PC-3 (cell line): ENCODE measurements around the gene CRYL1. TPM values are rescaled to one million over a fixed set of nuclear protein-coding genes. Genes with fewer than 3 reads are reported as not detected.
A peak's percentile ranks its signal among the peaks of the same experiment; 100 is the strongest.

Source experiments
- ATAC-seq: fragments of 200-7000 bp; cut with Tn5 transposase; 2 replicates; pipeline ENCODE4 v1.9.1; 2020; ENCODE audit warnings: mild to moderate bottlenecking, moderate library complexity
- BruUV-seq: library from RNA; stranded (reverse); fragments of 400-500 nt; replicated peaks from 2 replicates; lab custom pipeline; 2021; lab: Mats Ljungman, UMichigan
- CTCF ChIA-PET: fragments of 300-600 bp; sonication (Branson Sonifier 250); formaldehyde crosslinking; loops from one replicate; lab custom pipeline; 2022; ENCODE audit warnings: antibody characterized with exemption; lab: Charles Lee
- POLR2A ChIA-PET: fragments of 300-600 bp; sonication (Branson Sonifier 250); formaldehyde crosslinking; loops from one replicate; lab custom pipeline; 2022; ENCODE audit warnings: antibody characterized with exemption; ENCODE audit not compliant: unreplicated experiment; lab: Charles Lee
- DNase-seq: peaks from one replicate; pipeline ENCODE4 v3.0.0-alpha.2; 2015
- H2AFZ ChIP-seq: fragments of 300-600 bp; sonication (generic); 2 replicates; pipeline ENCODE4 v1.6.0; 2016; ENCODE audit warnings: antibody characterized with exemption, low read length
- H3F3A ChIP-seq: fragments of 300-600 bp; sonication (generic); one replicate; pipeline ENCODE4 v1.6.0; 2017; ENCODE audit warnings: antibody characterized with exemption, low read length, control low read depth, mild to moderate bottlenecking; ENCODE audit not compliant: unreplicated experiment
- H3K27ac ChIP-seq: fragments of 300-600 bp; sonication (generic); 2 replicates; pipeline ENCODE4 v1.5.1; 2016; ENCODE audit warnings: mild to moderate bottlenecking, low read length
- H3K27me3 ChIP-seq: fragments of 300-600 bp; sonication (generic); 2 replicates; pipeline ENCODE4 v1.6.1; 2016; ENCODE audit warnings: low read length, mixed read lengths
- H3K36me3 ChIP-seq: fragments of 300-600 bp; sonication (generic); 2 replicates; pipeline ENCODE4 v1.6.1; 2016; ENCODE audit warnings: low read depth, mixed run types, low read length, mixed read lengths
- H3K4me1 ChIP-seq: fragments of 300-600 bp; sonication (generic); 2 replicates; pipeline ENCODE4 v1.5.1; 2016; ENCODE audit warnings: low read length; ENCODE audit not compliant: insufficient read depth
- H3K4me2 ChIP-seq: fragments of 300-600 bp; sonication (generic); 2 replicates; pipeline ENCODE4 v1.6.0; 2016; ENCODE audit warnings: low read length
- H3K4me3 ChIP-seq: fragments of 300-600 bp; sonication (generic); 2 replicates; pipeline ENCODE4 v1.5.1; 2016; ENCODE audit warnings: mild to moderate bottlenecking, low read length, mixed read lengths
- H3K79me2 ChIP-seq: fragments of 300-600 bp; sonication (generic); 2 replicates; pipeline ENCODE4 v1.6.1; 2017; ENCODE audit warnings: low read length, mixed read lengths
- H3K9ac ChIP-seq: fragments of 300-600 bp; sonication (generic); 2 replicates; pipeline ENCODE4 v1.6.0; 2016; ENCODE audit warnings: mild to moderate bottlenecking, low read length
- H3K9me2 ChIP-seq: fragments of 300-600 bp; sonication (generic); replicated peaks from 2 replicates; pipeline ENCODE4 v1.6.1; 2016; ENCODE audit warnings: mixed run types, low read length, mixed read lengths
- H3K9me3 ChIP-seq: fragments of 300-600 bp; sonication (generic); 2 replicates; pipeline ENCODE4 v1.6.1; 2016; ENCODE audit warnings: low read length, mixed read lengths
- H4K20me1 ChIP-seq: fragments of 300-600 bp; sonication (generic); 2 replicates; pipeline ENCODE4 v1.6.1; 2016; ENCODE audit warnings: low read length, mixed read lengths
- CTCF ChIP-seq: fragments of 300-600 bp; sonication (generic); conservative IDR thresholded peaks from 2 replicates; pipeline ENCODE4 v1.5.1; 2017; ENCODE audit warnings: antibody characterized with exemption, low read depth, mild to moderate bottlenecking, low read length
- EZH2 ChIP-seq: fragments of 300-600 bp; sonication (generic); IDR thresholded peaks from one replicate; pipeline ENCODE4 v1.6.1; 2017; ENCODE audit warnings: antibody characterized with exemption, mild to moderate bottlenecking, low read length; ENCODE audit not compliant: unreplicated experiment
- EZH2phosphoT487 ChIP-seq: fragments of 300-600 bp; sonication (generic); IDR thresholded peaks from 2 replicates; pipeline ENCODE4 v1.6.1; 2018; ENCODE audit warnings: mild to moderate bottlenecking, antibody characterized with exemption, low read length, borderline replicate concordance
- intact Hi-C: fragments of 100-400 bp; cut with micrococcal nuclease; formaldehyde crosslinking; loops from 2 replicates; pipeline ENCODE4 v1.9.0; 2023
- total RNA-seq: library from RNA; depleted of rRNA; stranded (reverse); fragments of >200 nt; gene quantifications from 2 replicates; pipeline ENCODE4 v1.2.3, GENCODE V29; 2014

Gene CRYL1
- total RNA-seq, 1 experiment from 2014 or later, result 20.8 TPM

DNA sequence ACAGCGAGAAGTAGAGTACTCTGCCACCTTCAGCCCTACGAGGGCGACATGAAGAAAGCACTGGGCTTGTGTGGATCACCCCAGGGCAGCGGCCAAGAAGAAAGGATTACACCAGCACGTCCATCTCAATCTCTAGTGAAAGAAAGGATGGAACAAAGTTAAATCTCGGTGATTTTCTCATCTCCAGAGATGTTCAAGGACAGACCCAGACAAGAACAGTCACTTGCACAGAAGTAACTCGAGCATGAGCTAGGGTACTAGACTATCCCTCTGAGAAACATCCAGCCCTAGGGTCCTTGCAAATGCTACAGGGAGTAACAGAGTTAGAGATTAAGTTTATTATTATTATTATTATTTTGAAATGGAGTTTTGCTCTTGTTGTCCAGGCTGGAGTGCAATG lies 106.7 kb downstream of the CRYL1 start:
- peaks cover 21% of the 10 kb centered on the region for H3K4me1 ChIP-seq
- POLR2A ChIA-PET, result no interaction called here
- no peak overlapping the region for H3K4me3 ChIP-seq
- H3K36me3 ChIP-seq, result no peaks in the 10 kb centered on the region
- no peak overlapping the region for H2AFZ ChIP-seq
- H3K4me2 ChIP-seq, result no peak overlapping the region
- H3K9me2 ChIP-seq, result no peaks in the 10 kb centered on the region
- intact Hi-C loops, result loop anchor here (1.0 kb wide), 1 partner anchor 23 kb away; no protein-coding TSS in a partner anchor
- no peak for DNase-seq
- H3K9ac ChIP-seq, result peak overlapping the region; percentile 26
- no peak for ATAC-seq
- no peaks in the 10 kb centered on the region for H3K79me2 ChIP-seq
- peak overlapping the region; percentile 86 for H3K27ac ChIP-seq
- CTCF ChIA-PET, result no interaction called here
- TF ChIP-seq CTCF, result no peak
- TF ChIP-seq EZH2, result no peak
- TF ChIP-seq EZH2phosphoT487, result no peak
- H4K20me1 ChIP-seq, result no peaks in the 10 kb centered on the region
- H3K9me3 ChIP-seq, result no peaks in the 10 kb centered on the region
- no peaks in the 10 kb centered on the region for H3K27me3 ChIP-seq
- no peaks in the 10 kb centered on the region for H3F3A ChIP-seq
- BruUV-seq, result no TSS peak

DNA sequence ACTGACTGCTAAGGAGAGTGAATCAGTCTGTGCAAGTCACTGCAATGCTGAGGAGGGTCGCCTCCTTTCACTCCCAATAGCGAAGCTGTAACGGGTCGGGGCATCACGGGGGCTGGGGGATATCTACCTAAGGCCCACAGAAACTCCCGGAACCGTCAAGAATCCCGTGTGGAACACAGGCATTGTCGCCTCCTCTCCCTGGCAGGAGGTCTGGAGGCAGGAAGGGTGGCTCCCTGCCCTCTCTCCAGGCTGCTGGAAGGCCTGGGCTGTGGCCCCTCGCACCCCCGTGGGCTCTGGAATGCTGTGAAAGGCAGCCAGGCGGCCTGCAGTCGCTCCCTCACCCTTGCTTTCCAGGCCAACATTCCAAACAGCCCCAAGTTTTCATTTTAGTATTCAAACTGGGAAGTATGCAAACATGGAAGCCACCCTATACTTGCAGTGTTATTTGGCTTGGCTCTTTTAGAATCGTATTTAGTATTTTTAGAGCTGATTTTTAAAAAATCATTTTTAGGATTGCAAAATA lies 109.4 kb downstream of the CRYL1 start:
- no peak overlapping the region for H3K9ac ChIP-seq
- no peak for TF ChIP-seq EZH2phosphoT487
- no peak for TF ChIP-seq CTCF
- no peak for TF ChIP-seq EZH2
- H3K9me2 ChIP-seq, result no peaks in the 10 kb centered on the region
- no peak overlapping the region for H3K27ac ChIP-seq
- H3K4me1 ChIP-seq, result peaks cover 27% of the 10 kb centered on the region
- no peaks in the 10 kb centered on the region for H3K36me3 ChIP-seq
- H3K9me3 ChIP-seq, result no peaks in the 10 kb centered on the region
- no TSS peak for BruUV-seq
- no peak overlapping the region for H3K4me2 ChIP-seq
- no peaks in the 10 kb centered on the region for H3F3A ChIP-seq
- intact Hi-C loops, result no loop called here
- H3K79me2 ChIP-seq, result no peaks in the 10 kb centered on the region
- no peaks in the 10 kb centered on the region for H4K20me1 ChIP-seq
- CTCF ChIA-PET, result no interaction called here
- no peak for ATAC-seq
- no peak overlapping the region for H2AFZ ChIP-seq
- no peak for DNase-seq
- no peaks in the 10 kb centered on the region for H3K27me3 ChIP-seq
- H3K4me3 ChIP-seq, result no peak overlapping the region
- POLR2A ChIA-PET, result no interaction called here

DNA sequence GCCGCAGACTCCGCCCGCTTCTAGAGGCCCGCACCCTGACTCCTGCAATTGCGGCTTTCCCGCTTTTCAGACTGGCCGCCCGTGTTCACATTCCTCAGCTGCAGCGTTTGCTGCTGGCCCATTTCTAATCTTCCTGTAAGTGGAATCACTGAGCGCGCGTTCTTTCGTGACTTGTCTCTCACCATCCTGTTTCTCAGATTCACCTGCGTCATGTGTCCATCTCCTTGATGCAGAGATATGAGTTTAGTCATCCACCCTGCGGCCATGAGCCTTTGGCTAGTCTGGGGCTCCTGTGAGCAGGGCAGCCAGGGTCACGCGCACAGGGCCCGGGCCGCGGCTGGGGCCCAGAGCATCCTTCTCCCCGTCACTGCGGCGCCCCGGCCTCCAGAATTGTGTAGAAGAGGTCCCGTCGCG lies 110.0 kb downstream of the CRYL1 start:
- no TSS peak for BruUV-seq
- DNase-seq, result no peak
- no peak overlapping the region for H2AFZ ChIP-seq
- no peak for ATAC-seq
- intact Hi-C loops, result no loop called here
- H3K36me3 ChIP-seq, result no peaks in the 10 kb centered on the region
- H3F3A ChIP-seq, result no peaks in the 10 kb centered on the region
- no peaks in the 10 kb centered on the region for H3K9me2 ChIP-seq
- H4K20me1 ChIP-seq, result no peaks in the 10 kb centered on the region
- TF ChIP-seq CTCF (no peak), EZH2phosphoT487 (no peak), EZH2 (no peak)
- H3K4me3 ChIP-seq, result no peak overlapping the region
- CTCF ChIA-PET, result no interaction called here
- no peaks in the 10 kb centered on the region for H3K79me2 ChIP-seq
- H3K27ac ChIP-seq, result no peak overlapping the region
- no peak overlapping the region for H3K4me2 ChIP-seq
- H3K9ac ChIP-seq, result no peak overlapping the region
- no peaks in the 10 kb centered on the region for H3K9me3 ChIP-seq
- POLR2A ChIA-PET, result no interaction called here
- no peaks in the 10 kb centered on the region for H3K27me3 ChIP-seq
- peaks cover 22% of the 10 kb centered on the region for H3K4me1 ChIP-seq
